HepG2 (cell line): ENCODE measurements around the gene RGS1. TPM values are rescaled to one million over a fixed set of nuclear protein-coding genes. Genes with fewer than 3 reads are reported as not detected.

Experiments
- ATAC-seq: fragments of 200-7000 bp; cut with Tn5 transposase; 3 replicates; pipeline ENCODE4 v1.9.1; 2020; ENCODE audit warnings: mild to moderate bottlenecking, moderate library complexity
- BruUV-seq: library from RNA; stranded (reverse); fragments of 400-500 nt; replicated peaks from 2 replicates; lab custom pipeline; 2021; lab: Mats Ljungman, UMichigan
- CTCF ChIA-PET: fragments of 300-600 bp; formaldehyde crosslinking; extraction: SDS; loops from one replicate; lab custom pipeline; 2021; ENCODE audit warnings: low total read pairs, inconsistent platforms, low intra/inter-chr PET ratio; lab: Yijun Ruan, JAX
- POLR2A ChIA-PET: fragments of 350-600 bp; sonication (Branson Sonifier 250); formaldehyde crosslinking; loops from one replicate; lab custom pipeline; 2020; ENCODE audit warnings: antibody characterized with exemption, inconsistent platforms; lab: Yijun Ruan, JAX
- DNase-seq: peaks from one replicate; pipeline ENCODE4 v3.0.0-alpha.2; 2015; ENCODE audit warnings: low spot score
- FAIRE-seq: peaks from 3 replicates; lab custom pipeline; 2011; peaks lifted over from hg19 to GRCh38; lab: Jason Lieb, UNC
- H2AFZ ChIP-seq: one replicate; pipeline ENCODE4 v1.6.1; 2011; ENCODE audit warnings: low read length, inconsistent platforms
- H3K27ac ChIP-seq: fragments of 300-600 bp; 3 replicates; pipeline ENCODE4 v1.8.0; 2011; ENCODE audit warnings: mixed run types, mild to moderate bottlenecking, mixed read lengths, low read length, inconsistent platforms; ENCODE audit not compliant: insufficient read depth; ENCODE audit errors: extremely low read length
- H3K27me3 ChIP-seq, 2 experiments: fragments of 200-600 bp in 1 of 2; 2 replicates in 1 of 2; 3 replicates in 1 of 2; pipeline versions ENCODE4 v1.6.0 to v1.8.0; 2011; ENCODE audit warnings: low read length in 2 of 2, mild to moderate bottlenecking in 2 of 2, moderate library complexity in 2 of 2, inconsistent platforms in 1 of 2; ENCODE audit not compliant: insufficient read depth in 2 of 2, control insufficient read depth in 1 of 2
- H3K36me3 ChIP-seq, 2 experiments: fragments of 200-600 bp in 1 of 2; replicated peaks in 1 of 2; 2 replicates in 1 of 2; 3 replicates in 1 of 2; pipeline versions ENCODE4 v1.5.1 to v1.8.0; 2011; ENCODE audit warnings: low read length in 2 of 2, inconsistent platforms in 1 of 2; ENCODE audit not compliant: insufficient read depth in 2 of 2, control insufficient read depth in 1 of 2
- H3K4me1 ChIP-seq: 2 replicates; pipeline ENCODE4 v1.5.1; 2012; ENCODE audit warnings: low read length, inconsistent platforms; ENCODE audit not compliant: insufficient read depth
- H3K4me2 ChIP-seq: 2 replicates; pipeline ENCODE4 v1.6.0; 2011; ENCODE audit warnings: low read depth, low read length, inconsistent platforms
- H3K4me3 ChIP-seq, 3 experiments: fragments of 200-600 bp in 1 of 3; sonication (generic), shearing (Covaris generic) in 1 of 3; replicated peaks in 1 of 3; 2 replicates each; pipeline ENCODE4 v1.5.1; 2011 to 2016; ENCODE audit warnings: low read length in 3 of 3, inconsistent platforms in 2 of 3, low read depth in 2 of 3, mild to moderate bottlenecking in 2 of 3, control low read depth in 1 of 3, mixed read lengths in 1 of 3; ENCODE audit not compliant: insufficient read depth in 1 of 3
- H3K79me2 ChIP-seq: one replicate; pipeline ENCODE4 v1.6.1; 2011; ENCODE audit warnings: low read length, inconsistent platforms; ENCODE audit not compliant: insufficient read depth
- H3K9ac ChIP-seq: 2 replicates; pipeline ENCODE4 v1.6.0; 2011; ENCODE audit warnings: mild to moderate bottlenecking, low read depth, low read length, inconsistent platforms; ENCODE audit not compliant: insufficient read depth
- H3K9me3 ChIP-seq: 2 replicates; pipeline ENCODE4 v1.5.1; 2012; ENCODE audit warnings: mild to moderate bottlenecking, low read length
- H4K20me1 ChIP-seq: 2 replicates; pipeline ENCODE4 v1.6.0; 2011; ENCODE audit warnings: inconsistent platforms, mild to moderate bottlenecking, low read length, moderate library complexity; ENCODE audit not compliant: insufficient read depth
- NONO ChIP-seq, 2 experiments: fragments of 450-650 bp in 1 of 2; sonication (generic) in 1 of 2; formaldehyde crosslinking in 1 of 2; IDR thresholded peaks in 1 of 2; conservative IDR thresholded peaks in 1 of 2; 2 replicates each; pipeline versions ENCODE4 v1.6.1 to v1.8.0; 2017 to 2022; ENCODE audit warnings: mild to moderate bottlenecking in 1 of 2, missing genetic modification reagents in 1 of 2, moderate library complexity in 1 of 2
- TCF7L2 ChIP-seq: IDR thresholded peaks from 2 replicates; pipeline ENCODE4 v1.6.1; 2011; ENCODE audit warnings: mild to moderate bottlenecking, low read depth, low read length, moderate library complexity
- ZNF549 ChIP-seq: sonication (generic); formaldehyde crosslinking; IDR thresholded peaks from 2 replicates; pipeline ENCODE4 v1.5.0; 2020; ENCODE audit warnings: missing genetic modification reagents
- ZNF569 ChIP-seq: sonication (generic); formaldehyde crosslinking; IDR thresholded peaks from 2 replicates; pipeline ENCODE4 v1.5.0; 2020; ENCODE audit warnings: mild to moderate bottlenecking, missing genetic modification reagents, moderate library complexity, borderline replicate concordance
- ZSCAN22 ChIP-seq: sonication (generic); formaldehyde crosslinking; IDR thresholded peaks from 2 replicates; pipeline ENCODE4 v1.4.0; 2020; ENCODE audit warnings: mild to moderate bottlenecking, missing genetic modification reagents
- WGBS: methylation state at CpG from one replicate; pipeline ENCODE4 v1.1.6; 2017; ENCODE audit warnings: low lambda C conversion rate; 5-methylcytosine and 5-hydroxymethylcytosine counted together
- in situ Hi-C: cut with HindIII; loops from 2 replicates; pipeline ENCODE4 v1.10.0; 2017; ENCODE audit warnings: low pct_unique_long_range_greater_than_20kb; ENCODE audit not compliant: extremely low pct_ligation_motif_present
- intact Hi-C: fragments of 100-400 bp; cut with micrococcal nuclease; formaldehyde crosslinking; loops from one replicate; pipeline ENCODE4 v1.10.0; 2022; ENCODE audit not compliant: unreplicated experiment
- polyA plus RNA-seq, 8 experiments: library from polyadenylated mRNA; depleted of rRNA in 3 of 8; stranded (reverse) in 7 of 8; unstranded in 1 of 8; fragments of >200 nt; fragmentation: Illumina TruSeq in 4 of 8; extraction: Trizol in 4 of 8; gene quantifications; 2 replicates each; pipeline versions ENCODE4 v1.2.1 to v1.2.3, GENCODE V29; 2011 to 2016; ENCODE audit warnings: low read depth in 4 of 8, missing spikeins in 1 of 8, mixed read lengths in 1 of 8; ENCODE audit not compliant: insufficient read depth in 1 of 8
- total RNA-seq, 5 experiments: library from RNA; depleted of rRNA; stranded (reverse); fragments of >200 nt; fragmentation: Illumina TruSeq; extraction: Trizol; gene quantifications; 2 replicates each; pipeline ENCODE4 v1.2.3, GENCODE V29; 2016; ENCODE audit warnings: low read depth in 1 of 5
- TF ChIP-seq, protein P1 (sequence below): sonication (generic); formaldehyde crosslinking; IDR thresholded peaks from 2 replicates; pipeline ENCODE4 v1.4.0; 2020; ENCODE audit warnings: missing genetic modification reagents
- TF ChIP-seq, protein P2 (sequence below): IDR thresholded peaks from 2 replicates; pipeline ENCODE4 v1.6.1; 2016; ENCODE audit warnings: low read depth, control low read depth
- TF ChIP-seq, protein P3 (sequence below): sonication (generic); formaldehyde crosslinking; IDR thresholded peaks from 2 replicates; pipeline ENCODE4 v1.4.0; 2020; ENCODE audit warnings: missing genetic modification reagents

RGS1 gene
- total and polyA plus RNA-seq, 2 of the 13 experiments (the other 11 are each of a cell fraction or from before 2014, with no cell fraction given) = not detected

DNA sequence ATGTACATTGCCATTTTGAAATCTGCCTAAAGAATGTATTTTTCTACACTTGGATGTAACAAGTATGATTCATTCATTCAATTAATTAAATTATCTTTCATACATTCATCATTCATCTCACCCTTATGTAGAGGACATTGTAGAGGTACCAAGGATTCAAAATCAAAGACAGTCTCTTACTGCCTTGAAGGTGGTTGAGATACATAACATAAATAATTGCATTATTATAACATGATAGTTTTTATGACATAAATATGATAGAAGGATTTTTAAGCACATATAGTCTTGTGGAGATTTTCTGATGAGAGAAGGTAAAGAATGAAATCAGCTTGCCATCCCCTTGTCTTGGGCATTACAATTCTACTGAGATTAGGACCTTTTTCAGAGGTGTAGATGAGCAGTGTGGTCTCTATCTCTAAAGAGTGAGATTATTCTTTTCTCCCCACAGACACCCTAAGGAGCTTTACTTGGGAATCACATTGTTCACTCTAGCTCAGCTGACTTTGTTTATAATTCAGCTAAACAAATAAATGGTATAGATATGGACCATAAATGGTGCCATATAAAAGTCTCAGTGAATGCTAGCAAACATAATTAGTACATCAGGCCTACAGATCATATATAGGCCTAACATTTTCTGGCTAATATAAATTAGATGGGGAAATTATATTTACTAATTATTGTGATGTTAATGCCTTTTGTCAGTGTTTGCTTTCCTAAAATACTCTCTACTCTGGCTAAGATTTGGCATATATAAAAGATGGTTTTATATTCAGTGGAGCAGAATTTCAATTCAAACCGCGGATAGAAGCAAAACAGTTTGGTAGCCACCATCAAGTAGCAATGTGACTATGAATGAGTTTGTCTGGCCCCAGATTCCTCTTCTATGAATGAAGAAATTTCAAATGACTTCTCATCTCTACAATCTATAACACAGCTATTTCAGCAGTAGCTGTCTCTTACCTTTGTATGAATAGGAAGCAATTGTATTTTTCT is 1.9 kb downstream of the RGS1 start (continued):
- TF ChIP-seq, protein P1, sequence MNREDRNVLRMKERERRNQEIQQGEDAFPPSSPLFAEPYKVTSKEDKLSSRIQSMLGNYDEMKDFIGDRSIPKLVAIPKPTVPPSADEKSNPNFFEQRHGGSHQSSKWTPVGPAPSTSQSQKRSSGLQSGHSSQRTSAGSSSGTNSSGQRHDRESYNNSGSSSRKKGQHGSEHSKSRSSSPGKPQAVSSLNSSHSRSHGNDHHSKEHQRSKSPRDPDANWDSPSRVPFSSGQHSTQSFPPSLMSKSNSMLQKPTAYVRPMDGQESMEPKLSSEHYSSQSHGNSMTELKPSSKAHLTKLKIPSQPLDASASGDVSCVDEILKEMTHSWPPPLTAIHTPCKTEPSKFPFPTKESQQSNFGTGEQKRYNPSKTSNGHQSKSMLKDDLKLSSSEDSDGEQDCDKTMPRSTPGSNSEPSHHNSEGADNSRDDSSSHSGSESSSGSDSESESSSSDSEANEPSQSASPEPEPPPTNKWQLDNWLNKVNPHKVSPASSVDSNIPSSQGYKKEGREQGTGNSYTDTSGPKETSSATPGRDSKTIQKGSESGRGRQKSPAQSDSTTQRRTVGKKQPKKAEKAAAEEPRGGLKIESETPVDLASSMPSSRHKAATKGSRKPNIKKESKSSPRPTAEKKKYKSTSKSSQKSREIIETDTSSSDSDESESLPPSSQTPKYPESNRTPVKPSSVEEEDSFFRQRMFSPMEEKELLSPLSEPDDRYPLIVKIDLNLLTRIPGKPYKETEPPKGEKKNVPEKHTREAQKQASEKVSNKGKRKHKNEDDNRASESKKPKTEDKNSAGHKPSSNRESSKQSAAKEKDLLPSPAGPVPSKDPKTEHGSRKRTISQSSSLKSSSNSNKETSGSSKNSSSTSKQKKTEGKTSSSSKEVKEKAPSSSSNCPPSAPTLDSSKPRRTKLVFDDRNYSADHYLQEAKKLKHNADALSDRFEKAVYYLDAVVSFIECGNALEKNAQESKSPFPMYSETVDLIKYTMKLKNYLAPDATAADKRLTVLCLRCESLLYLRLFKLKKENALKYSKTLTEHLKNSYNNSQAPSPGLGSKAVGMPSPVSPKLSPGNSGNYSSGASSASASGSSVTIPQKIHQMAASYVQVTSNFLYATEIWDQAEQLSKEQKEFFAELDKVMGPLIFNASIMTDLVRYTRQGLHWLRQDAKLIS = no peak

DNA sequence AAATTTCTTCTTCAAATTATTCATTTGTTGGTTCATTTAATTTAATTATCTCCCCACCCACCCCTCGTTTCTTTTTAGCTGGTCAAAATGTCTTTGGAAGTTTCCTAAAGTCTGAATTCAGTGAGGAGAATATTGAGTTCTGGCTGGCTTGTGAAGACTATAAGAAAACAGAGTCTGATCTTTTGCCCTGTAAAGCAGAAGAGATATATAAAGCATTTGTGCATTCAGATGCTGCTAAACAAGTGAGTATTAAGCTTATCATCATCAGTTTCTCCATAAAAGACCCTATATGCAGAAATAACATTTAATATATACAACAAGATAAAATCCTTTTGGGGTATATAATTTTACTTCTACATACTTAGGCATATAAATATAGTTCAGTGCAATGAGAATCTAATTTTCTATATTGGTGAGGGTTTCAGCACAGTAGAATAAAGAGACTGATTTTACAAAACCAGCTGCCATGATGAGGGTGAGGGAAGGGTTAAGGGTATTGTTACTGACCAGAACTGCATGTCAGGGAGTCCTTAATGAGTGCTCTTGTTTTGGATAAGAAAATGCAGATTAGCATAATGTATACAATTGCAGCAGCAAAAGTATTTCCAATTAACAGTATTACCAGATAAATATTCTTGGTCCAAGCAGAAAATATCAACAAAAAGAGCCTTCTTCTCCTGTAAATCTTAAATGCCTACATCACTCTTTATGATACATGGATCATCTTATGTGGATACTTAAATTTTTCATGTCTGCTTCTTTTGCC is 2.8 kb downstream of the RGS1 start:
- WGBS = 11% methylated on average over 1 of the region's 1 CpG
- H3K4me3 ChIP-seq = no peak overlapping the region
- H4K20me1 ChIP-seq = no peaks in the 10 kb centered on the region
- intact Hi-C loops (no loop called here), in situ Hi-C loops (no loop called here)
- ChIA-PET CTCF (no interaction called here), POLR2A (no interaction called here)
- FAIRE-seq (no peak), ATAC-seq (no peak), DNase-seq (no peak)
- no peaks in the 10 kb centered on the region for H3K36me3 ChIP-seq
- H3K27ac ChIP-seq = no peak overlapping the region
- no peak overlapping the region for H3K4me2 ChIP-seq
- BruUV-seq = no TSS peak
- H3K27me3 ChIP-seq = no peaks in the 10 kb centered on the region
- H3K79me2 ChIP-seq = no peaks in the 10 kb centered on the region
- TF ChIP-seq ZSCAN22 (CRISPR knock-in tag) (no peak), ZNF549 (CRISPR knock-in tag) (no peak), ZNF569 (CRISPR knock-in tag) (no peak), TCF7L2 (no peak), NONO (IDR thresholded peaks at IDR 0.05) (no peak), NONO (CRISPR knock-in tag; conservative IDR thresholded peaks at IDR 0.05) (no peak)
- TF ChIP-seq, protein P2, sequence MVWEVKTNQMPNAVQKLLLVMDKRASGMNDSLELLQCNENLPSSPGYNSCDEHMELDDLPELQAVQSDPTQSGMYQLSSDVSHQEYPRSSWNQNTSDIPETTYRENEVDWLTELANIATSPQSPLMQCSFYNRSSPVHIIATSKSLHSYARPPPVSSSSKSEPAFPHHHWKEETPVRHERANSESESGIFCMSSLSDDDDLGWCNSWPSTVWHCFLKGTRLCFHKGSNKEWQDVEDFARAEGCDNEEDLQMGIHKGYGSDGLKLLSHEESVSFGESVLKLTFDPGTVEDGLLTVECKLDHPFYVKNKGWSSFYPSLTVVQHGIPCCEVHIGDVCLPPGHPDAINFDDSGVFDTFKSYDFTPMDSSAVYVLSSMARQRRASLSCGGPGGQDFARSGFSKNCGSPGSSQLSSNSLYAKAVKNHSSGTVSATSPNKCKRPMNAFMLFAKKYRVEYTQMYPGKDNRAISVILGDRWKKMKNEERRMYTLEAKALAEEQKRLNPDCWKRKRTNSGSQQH = no peak
- TF ChIP-seq, protein P3, sequence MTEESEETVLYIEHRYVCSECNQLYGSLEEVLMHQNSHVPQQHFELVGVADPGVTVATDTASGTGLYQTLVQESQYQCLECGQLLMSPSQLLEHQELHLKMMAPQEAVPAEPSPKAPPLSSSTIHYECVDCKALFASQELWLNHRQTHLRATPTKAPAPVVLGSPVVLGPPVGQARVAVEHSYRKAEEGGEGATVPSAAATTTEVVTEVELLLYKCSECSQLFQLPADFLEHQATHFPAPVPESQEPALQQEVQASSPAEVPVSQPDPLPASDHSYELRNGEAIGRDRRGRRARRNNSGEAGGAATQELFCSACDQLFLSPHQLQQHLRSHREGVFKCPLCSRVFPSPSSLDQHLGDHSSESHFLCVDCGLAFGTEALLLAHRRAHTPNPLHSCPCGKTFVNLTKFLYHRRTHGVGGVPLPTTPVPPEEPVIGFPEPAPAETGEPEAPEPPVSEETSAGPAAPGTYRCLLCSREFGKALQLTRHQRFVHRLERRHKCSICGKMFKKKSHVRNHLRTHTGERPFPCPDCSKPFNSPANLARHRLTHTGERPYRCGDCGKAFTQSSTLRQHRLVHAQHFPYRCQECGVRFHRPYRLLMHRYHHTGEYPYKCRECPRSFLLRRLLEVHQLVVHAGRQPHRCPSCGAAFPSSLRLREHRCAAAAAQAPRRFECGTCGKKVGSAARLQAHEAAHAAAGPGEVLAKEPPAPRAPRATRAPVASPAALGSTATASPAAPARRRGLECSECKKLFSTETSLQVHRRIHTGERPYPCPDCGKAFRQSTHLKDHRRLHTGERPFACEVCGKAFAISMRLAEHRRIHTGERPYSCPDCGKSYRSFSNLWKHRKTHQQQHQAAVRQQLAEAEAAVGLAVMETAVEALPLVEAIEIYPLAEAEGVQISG = no peak
- no peaks in the 10 kb centered on the region for H3K9me3 ChIP-seq
- no peak overlapping the region for H3K9ac ChIP-seq
- no peak overlapping the region for H2AFZ ChIP-seq
- no peaks in the 10 kb centered on the region for H3K4me1 ChIP-seq
